UCSD-AML1 (cell line): ENCODE measurements around the gene LMTK3.

ENCODE experiments used
- DNase-seq: peaks from one replicate; lab custom pipeline; 2025; ENCODE audit not compliant: unreplicated experiment; lab: John Stamatoyannopoulos, UW

LMTK3 gene, protein sequence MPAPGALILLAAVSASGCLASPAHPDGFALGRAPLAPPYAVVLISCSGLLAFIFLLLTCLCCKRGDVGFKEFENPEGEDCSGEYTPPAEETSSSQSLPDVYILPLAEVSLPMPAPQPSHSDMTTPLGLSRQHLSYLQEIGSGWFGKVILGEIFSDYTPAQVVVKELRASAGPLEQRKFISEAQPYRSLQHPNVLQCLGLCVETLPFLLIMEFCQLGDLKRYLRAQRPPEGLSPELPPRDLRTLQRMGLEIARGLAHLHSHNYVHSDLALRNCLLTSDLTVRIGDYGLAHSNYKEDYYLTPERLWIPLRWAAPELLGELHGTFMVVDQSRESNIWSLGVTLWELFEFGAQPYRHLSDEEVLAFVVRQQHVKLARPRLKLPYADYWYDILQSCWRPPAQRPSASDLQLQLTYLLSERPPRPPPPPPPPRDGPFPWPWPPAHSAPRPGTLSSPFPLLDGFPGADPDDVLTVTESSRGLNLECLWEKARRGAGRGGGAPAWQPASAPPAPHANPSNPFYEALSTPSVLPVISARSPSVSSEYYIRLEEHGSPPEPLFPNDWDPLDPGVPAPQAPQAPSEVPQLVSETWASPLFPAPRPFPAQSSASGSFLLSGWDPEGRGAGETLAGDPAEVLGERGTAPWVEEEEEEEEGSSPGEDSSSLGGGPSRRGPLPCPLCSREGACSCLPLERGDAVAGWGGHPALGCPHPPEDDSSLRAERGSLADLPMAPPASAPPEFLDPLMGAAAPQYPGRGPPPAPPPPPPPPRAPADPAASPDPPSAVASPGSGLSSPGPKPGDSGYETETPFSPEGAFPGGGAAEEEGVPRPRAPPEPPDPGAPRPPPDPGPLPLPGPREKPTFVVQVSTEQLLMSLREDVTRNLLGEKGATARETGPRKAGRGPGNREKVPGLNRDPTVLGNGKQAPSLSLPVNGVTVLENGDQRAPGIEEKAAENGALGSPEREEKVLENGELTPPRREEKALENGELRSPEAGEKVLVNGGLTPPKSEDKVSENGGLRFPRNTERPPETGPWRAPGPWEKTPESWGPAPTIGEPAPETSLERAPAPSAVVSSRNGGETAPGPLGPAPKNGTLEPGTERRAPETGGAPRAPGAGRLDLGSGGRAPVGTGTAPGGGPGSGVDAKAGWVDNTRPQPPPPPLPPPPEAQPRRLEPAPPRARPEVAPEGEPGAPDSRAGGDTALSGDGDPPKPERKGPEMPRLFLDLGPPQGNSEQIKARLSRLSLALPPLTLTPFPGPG (N-terminal part only)

DNA sequence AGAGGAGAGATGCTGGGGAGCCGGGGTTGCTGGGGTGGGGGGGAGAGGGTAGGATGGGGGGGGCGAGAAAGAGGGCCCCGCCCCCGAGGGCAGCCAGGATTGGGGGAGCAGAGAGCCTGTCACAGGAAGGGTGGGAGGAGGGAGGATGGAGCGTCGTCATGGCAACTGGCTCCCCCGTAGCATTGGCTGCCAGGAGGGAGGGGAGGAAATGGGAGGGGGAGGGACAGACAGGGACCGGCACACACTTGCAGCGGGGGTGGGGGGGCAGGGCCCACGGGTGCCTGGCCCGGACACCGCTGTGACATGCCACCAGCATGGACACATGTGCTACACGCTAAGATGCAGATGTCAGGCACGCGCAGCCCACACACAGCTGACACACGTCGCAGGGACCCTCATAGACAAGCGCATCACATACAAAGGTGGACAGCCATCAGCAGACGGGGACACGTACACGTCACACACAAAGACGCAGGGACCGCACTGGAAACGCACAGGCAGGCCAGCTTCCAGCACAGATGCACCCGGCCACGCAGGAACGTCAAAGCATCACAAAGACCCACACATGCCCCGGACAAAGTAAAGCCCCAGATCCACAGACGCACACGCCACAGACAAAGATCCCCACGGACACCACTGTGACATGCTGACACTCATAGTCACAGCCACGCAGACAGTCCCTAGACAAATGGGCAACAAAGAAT is at the start of gene LMTK3:
LMTK3 (minus strand) TSS at position 36 of the 704 bp plus-strand sequence. CDS start 259 bp downstream, outside the sequence.
- DNase-seq: peak; percentile 19

DNA sequence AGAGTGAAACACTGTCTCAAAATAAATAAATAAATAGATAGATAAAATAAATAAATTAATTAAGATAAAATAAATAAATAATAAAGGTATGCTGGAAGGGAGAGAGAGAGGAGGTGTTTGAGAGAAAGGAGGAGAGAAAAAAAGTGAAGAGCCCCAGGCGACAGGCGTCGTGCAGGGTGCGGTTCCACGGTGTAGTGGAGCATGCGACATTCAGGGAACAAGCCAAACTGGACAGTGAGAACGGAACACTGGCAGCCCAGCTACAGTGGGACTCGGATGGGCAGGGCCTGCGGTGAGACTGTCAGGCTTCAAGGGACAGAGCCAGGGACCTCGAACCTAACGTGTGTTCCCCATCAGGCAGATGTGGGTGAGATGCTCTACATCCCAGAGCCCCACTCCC is 49.8 kb upstream of the LMTK3 start:
- DNase-seq: no peak

DNA sequence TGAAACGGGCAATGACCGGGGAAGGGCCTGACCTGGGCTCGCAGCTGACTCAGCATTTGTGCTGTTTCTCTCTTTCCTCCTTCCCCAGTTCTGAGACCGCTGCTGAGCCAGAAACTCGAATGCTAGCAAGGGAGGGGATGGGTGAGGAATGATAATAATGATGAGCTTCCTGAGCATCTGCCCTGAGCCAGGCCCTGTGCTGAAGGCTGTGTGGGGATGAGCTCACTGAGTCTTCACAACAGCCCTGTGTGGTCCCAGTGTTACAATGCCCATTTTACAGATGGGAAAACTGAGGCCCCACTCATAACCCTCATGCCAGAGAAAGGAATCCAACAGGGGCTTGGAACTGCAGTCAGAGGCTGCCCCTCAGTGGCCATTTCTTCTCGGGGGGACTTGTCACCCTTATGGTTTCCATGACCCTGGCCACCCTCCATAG is 48.5 kb upstream of the LMTK3 start:
- no peak for DNase-seq

DNA sequence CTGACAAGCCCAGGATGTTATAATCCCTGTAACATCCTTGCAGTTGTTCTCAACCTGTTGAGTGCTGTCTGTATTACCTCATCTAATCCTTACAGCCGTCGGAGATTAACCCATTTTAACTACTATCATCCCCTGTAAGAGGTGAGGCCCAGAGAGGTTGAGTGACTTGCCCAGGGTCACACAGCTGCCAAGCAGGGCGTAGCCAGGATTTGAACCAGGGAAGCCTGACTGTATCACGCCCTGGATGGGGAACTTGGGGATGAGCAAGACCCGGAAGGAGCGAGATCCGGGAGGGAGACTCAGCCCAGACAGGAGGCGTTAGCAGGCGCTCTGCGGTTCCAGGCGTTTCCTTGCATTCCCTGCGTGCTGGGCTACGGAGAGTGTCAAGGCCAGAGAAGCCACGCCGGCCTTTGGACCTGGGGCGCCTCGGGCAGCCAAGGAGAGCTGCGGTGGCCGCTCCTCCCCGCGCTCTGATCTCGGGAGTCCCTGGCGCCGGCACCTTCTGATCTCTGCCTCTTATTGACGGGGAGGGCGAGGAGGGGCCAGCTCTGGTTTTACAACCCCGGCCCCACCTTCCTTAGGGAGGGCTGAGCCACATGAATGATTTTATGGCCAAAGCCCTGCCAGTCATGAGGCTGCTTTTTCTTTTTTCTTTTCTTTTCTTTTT is 46.5 kb upstream of the LMTK3 start:
- DNase-seq: peak; percentile 55

DNA sequence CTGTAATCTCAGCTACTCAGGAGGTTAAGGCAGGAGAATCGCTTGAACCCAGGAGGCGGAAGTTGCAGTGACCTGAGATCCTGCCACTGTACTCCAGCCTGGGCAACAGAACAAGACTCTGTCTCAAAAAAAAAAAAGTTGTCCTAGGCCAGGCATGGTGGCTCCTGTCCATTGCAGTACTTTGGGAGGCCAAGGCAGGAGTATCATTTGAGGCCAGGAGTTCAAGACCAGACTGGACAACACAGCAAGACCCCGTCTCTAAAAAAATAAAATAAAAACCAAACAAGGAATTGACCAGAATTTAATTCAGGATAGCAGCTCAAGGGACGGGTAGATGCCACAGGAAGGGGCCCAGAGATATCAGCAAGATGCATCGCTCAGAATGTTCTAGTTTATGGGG is 45.2 kb upstream of the LMTK3 start:
- DNase-seq: no peak

DNA sequence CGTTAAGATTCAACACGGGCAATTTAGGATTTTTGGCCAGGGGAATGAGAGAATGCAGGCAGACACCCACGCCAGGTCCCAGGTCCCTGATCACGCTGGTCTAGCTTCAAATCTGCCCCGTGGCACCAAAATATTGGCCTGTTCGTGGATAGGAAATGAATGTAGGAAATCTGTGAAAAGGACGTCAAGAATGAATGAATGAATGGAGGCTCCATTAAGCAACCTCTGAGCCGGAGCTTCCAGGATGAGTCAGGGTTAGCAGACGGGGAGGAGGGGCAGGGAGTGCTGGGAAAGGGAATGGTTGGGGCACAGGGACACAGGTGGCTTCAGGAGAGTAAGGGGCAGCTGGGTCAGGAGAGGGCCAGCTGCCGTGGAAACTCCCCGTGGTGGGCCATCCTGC is 44.5 kb upstream of the LMTK3 start:
- no peak for DNase-seq

DNA sequence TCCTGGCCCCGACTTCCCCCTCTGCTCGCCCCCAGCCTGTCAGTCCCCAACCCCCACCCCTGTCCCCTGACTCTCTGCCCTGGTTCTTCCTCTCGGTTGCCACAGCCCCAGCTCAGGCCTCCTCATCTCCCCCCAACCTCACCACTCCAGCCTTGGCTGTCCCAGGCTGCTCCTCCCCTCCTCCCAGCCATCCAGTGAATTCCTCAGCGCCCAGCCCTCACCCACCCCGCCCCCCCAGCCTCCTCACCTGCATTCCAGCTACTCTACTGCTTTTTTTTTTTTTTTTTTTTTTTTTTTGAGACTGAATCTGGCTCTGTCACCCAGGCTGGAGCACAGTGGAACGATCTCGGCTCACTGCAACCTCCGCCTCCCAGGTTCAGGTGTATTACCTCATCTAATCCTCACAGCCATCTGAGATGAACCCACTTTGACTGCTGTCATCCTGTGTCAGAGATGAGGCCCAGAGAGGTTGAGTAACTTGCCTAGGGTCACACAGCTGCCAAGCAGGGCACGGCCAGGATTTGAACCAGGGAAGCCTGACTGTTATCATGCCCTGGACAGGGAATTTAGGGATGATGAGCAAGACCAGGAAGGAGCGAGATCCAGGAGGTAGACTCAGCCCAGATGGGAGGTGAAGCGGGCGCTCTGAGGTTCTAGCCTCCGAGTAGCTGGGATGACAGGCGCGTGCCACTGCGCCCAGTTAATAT is 42.9 kb upstream of the LMTK3 start:
- no peak for DNase-seq

DNA sequence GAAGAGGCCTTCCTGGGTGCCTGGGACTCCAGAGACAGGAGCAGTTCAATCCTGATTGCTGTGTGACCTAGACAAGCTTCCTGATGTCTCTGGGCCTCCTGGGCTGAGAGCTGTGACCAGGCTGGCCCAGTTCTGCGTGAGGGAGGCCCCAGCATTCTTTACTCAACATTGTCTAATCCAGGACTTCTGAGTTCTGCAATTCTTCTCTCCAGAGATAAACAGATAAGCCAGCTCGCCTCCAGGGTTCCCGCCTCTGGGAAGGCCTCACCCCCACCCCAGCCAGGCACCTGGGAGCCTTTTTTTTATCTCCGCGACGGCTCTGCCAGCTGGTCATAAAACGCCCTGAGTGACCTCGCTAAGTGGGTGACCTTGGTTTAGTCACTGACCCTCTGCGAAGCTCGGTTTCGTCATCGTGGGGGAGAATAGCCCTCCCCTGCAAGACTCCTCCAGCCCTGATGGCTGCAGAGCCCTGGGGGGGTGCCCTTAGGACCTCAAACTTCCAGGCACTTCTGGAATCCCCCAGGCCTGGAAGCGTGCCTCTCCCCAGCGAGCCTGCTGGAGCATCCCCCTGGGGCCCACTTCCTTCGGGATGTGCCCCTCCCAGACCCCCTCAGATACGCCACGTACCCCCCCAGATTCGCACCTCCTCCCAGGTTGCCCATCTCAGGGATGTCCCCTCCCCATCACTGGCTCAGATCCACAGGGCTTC is 42.2 kb upstream of the LMTK3 start:
- no peak for DNase-seq

DNA sequence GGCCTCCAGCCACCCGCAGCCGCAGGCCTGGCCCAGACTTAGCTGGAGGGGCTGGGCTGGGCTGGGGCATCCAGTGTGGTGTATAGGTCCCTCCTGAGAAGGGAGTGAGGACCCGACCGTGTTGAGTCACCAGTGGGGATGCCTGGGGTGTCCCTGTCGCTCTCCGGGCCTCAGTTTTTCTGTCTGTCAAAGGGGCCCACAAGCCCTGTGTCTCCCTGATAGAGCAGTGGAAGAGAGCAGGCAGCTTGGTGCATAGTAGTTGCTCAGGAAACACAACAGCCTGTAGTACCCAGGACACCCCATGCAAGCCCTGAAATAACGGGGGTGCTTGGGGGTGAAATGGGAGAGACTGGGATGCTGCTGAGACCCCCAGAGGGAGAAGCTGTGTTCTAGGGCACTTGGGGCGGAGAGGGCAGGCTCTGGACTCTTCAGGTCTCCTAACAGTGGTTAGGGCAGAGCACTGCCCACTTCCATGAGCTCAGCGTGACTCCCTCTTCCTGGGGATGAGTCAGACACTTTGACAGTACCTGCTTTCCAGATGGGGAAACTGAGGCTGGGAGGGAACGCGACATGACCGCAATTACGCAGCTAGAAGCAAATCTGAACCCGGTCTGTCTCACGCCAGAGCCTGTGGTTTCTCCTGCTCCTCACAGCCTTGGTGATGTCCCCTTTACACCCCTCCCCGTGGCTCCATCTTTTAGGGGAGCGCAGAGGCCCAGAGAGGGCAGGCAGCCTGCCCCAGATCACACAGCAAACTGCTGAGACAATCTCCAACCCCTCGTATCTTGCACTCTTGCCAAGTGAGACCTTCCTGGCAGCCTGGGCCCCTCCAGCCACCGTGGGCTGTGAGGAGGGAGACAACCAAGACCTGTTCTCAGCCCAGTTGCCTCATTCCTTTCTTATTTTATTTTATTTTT is 41.0 kb upstream of the LMTK3 start:
- DNase-seq: no peak

DNA sequence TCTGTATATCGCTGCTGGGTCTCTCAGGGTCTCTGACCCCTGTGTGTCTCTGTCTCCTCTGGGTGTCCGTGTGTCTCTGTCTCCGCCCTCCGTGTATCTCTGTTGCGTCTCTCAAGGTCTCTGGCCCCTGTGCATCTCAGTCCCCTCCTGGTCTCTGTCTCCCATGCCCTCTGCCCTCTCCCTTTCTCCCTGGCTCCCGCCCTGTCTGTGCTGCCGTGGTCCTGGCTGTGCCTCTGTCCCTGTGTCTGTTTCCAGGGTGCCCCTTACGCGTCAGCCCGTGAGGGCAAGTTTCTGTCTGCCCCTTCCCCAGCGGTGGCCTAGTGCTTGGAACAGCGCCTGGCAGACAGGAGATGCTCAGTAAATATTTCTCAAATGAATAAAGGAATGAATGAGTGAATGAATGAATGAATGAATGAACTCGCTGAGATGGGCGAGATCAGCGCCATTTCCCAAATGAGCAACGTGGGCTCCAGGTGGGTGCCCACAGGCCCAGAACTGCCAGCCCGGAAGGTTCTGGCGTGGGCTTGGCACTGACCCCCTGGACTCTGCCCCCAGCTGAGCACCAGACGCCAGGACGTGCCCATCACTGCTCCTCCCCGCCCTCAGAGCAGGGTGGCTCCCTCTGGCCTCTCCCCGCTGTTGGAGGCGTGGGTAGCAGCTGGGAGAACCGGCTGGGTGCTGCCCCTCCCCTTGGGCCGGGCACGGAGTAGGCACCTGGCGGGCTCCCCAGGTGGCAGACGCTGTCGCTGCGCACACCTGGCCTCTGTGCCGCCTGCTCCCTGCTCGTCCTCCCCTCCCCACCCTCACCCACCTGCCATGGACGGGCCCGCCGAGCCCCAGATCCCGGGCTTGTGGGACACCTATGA is 40.0 kb upstream of the LMTK3 start, which contains the start of gene SULT2B1:
SULT2B1 (plus strand) TSS at position 736 of the 866 bp plus-strand sequence; CDS start at position 817, 81 bp downstream.
- no peak for DNase-seq

DNA sequence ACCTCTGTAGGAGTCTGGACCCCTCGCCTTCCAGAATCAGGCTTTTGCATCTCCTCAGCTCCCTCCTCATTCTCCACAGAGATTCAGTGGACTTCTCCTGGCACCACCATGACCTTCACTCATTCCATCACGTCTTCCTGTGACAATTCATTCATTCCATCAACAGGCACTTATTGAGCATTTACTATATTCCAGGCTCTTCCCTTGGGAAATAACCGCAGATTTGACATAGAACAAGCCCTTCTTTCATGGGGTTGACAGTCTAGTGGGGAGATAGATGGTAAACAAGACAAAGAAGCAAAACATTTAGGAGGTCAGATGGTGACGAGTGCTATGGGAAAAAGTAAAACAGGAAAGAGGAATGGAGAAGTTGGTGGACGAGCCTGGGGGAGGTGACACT is 37.7 kb upstream of the LMTK3 start:
- DNase-seq: no peak

DNA sequence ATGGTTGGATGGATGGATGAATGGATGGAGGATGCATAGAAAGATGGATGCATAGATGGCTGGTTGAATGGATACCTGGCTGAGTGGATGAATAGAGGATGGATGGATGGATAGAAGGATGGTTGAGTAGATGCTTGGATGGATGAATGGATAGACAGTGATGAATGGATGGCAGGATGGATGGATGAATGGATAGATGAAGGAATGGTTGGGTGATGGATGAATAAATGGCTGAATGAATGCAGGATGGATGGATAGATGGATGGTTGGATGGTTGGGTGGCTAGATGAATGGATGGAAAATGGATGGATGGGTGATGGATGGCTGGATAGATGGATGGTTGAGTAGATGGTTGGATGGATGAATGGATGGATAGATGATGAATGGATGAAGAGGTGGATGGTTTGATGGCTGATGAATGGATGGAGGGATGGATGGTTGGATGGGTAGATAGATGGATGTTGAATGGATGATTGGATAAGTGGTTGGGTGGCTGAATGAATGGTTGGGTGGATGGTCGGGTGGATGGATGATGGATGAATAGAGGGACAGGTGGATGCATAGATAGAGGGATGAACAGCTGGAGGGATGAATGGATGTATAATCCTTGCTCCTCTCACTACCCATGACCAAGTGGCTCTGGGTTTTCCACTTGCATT is 36.7 kb upstream of the LMTK3 start:
- no peak for DNase-seq

DNA sequence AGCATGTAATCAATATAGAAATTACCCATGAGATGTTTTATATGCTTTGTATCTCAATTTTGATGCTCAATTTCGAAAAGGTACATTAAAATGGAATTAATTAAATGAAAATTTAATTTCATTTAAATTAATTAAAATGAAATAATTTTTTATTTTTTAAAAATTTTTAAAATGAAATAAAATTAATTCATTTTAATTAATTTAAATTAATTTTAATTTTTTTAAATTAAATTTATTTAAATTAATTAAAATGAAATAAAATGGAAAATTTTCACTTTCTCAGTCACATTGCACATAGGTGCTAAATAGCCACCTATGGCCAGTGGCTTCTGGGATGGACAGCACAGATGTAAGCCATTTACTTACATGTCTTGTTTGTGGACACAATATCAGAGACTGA is 36.1 kb upstream of the LMTK3 start:
- DNase-seq: no peak

DNA sequence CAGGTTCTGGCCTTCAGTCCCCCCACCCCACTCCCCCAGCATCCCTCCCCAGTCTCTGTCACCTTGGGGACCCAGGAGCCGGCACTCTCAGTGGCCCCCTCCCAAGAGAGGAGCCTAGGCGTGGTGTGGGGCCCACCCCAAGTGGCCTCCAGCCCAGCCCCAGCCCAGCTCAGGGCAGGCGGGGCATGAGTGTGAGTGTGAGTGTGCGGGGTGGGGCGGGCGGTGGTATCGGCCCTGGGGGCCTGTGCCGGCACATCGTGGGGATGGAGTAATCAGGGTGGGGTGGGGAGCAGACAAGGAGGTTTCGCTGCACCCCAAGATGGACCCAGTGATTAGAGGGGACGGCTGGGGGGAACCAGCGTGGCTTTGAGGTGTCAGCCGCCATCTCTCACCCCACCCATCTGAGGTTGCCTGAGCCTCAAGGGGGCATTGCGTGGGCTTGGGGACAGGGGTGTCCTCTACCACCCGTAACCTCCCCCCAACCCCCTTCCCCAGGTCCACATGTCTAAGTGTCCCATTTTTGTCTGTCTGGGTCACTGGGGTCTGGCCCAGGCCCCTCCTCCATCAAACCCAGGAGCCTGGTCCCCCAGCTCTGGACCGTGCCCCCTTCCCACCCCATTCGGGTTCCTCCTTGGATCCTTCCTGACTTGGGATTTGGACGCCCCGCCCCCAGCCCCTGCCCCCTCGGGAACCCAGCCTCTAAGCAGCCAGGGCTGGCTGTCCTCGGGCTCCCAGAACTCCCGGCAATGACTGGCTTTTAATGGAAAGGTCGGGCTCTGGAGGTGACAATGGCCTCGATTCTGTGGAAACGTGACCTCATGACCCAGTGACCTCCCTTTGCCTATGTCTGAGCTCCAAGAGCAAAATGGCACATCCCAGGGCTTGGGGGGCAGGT is 33.5 kb upstream of the LMTK3 start:
- DNase-seq: no peak

DNA sequence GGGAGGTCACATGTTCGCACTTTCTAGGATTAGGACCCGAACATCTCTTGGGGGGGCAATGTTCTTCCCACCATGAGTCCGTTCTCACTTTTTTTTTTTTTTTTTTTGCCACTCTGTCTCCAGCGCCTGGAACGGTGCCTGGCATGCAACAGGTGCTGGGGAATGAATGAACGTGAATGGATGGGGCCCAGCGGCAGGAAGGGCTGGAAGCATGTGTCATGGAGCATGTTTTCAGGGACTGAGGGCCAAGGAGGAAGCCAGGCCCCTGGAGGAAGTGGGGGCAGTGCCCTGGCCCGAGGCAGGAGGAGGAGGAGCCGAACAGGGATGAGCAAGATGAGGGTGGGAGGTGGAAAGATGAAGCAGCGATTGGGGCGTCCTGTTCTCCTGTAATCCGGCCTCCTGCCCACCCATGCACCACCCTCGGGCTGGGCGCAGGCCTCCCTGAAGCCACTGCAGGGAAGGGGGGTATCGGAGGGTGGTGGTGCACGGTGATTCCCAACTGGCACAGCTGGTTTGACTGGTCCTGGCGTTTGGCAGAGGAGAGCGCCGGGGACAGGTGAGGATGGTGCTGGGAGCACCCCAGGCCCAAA is 31.6 kb upstream of the LMTK3 start:
- peak; percentile 66 for DNase-seq
